Measurements from ENCODE around the gene ZNF335.
"Not testable (repeated sequence)": the region's sequence is repeated elsewhere in the genome, so short reads cannot be mapped to it uniquely, and the experiment has no call there.

Gene ZNF335

DNA sequence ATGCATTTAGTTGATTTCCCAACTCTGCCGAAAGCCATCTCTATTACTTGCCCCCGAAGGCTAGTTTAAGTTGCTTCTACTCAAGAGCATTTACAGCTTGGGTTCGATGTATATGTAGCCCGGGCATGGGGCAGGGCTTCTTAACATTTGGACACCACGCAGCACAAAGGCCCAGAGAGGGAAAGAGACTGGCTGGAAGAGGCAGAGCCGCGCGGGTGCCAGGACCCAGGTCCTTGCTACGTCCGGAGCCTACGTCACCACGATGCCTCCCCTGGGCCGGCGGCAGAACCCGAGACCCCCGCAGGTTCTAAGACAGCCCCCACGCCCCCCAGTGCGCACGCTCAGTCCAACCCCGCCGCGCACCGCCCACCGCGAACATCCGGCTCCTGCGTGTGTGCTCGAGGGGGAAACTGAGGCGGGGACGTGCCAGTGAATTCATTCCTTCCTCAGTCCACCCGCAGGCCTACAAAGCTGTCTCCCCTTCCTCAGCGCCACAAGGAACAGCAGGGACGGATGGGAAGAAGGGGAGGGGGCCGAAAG is 37.9 kb downstream of the ZNF335 start:
- peak in 1 of 2 donors; percentile 41 for DNase-seq

DNA sequence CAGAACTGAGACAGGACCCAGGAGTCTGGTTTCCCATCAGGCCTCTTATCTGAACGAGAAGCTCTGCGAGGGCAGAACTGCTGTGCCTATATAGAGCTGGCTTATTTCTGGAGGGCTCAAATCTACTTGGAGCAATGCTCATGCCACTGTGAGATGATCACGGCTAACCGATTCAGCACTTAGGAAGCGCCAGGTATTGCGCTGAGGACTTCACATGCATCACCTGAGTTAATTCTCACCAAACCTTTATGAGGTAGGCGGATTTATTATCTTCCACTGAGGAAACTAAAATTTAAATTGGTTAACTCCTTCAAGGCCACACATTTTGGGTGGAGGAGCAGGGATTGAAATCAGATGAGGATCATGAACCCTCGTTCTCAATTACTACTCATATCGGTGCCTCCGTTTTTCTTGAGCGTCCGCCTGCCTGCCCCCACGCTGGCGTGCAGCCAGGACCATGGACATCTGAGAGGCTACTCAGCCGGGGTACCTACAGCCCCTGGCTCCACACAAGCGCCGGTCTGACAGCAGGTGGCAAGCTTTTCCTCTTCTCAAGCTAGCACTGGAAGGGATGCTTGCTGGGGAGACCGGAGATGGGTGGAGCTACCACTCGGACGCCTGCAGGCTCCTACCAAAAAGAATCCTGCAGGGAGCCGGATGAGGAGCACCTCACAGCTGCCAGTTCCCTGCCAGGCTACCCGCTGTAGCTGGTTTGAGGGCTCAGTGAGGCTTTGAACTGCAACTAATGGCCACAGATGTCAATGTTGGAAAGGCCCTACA is 38.5 kb downstream of the ZNF335 start:
- DNase-seq, result peak; percentile 61 to 71

DNA sequence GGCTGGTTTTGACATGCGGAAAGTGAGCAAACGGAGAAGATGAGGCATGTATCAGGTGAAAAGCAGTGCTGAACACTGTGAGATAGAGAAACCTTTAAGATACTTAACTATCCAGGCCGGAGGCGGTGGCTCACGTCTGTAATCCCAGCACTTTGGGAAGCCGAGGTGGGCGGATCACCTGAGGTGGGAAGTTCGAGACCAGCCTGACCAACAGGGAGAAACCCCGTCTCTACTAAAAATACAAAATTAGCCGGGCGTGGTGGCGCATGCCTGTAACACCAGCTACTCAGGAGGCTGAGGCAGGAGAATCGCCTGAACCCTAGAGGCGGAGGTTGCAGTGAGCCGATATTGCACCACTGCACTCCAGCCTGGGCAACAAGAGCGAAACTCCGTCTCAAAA is 40.3 kb downstream of the ZNF335 start:
- DNase-seq, result not testable (repeated sequence)

DNA sequence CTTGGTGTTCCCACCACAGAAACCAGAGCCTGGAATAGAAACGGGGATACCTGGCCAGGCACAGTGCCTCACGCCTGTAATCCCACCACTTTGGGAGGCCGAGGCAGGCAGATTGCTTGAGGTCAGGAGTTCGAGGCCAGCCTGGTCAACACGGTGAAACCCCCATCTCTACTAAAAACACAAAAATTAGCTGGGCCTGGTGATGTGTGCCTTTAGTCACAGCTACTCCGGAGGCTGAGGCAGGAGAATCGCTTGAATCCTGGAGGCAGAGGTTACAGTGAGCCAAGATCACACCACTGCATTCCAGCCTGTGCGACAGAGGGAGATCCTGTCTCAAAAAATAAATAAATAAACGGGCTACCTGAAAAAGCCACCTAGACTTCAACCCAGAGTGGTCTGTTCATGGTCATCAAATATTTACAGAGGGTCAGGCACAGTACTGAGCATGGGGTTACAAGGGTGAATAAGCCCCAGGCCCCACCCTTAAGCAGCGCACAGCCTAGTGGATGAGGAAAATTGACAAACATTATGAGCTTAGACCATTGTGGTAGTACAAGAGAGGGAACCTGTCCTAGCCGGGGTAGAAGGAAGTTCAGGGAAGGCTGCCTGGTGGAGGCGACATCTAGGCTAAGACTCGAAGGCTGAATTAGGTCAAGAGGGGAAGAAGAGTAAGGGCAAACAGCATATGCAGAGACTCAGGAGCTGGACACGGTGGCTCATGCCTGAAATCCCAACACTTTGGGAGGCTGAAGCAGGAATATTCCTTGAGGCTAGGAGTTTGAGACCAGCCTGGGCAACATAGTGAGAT is 44.7 kb downstream of the ZNF335 start:
- DNase-seq, result no peak

DNA sequence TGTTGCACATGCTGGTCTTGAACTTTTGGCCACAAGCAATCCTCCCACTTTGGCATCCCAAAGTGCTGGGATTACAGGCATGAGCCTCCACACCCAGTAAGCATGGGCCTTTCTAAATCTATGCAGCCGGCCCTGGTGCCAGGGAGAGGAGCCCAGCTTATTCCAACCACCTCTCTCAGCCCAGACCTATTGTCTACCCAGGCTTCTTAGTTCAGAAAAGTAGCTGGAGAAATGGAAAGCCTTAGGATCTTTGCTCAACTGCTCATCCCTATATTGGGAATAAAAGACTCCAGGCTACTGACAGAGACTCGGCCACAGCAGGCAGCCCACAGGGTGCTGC is 45.3 kb downstream of the ZNF335 start:
- no peak for DNase-seq

DNA sequence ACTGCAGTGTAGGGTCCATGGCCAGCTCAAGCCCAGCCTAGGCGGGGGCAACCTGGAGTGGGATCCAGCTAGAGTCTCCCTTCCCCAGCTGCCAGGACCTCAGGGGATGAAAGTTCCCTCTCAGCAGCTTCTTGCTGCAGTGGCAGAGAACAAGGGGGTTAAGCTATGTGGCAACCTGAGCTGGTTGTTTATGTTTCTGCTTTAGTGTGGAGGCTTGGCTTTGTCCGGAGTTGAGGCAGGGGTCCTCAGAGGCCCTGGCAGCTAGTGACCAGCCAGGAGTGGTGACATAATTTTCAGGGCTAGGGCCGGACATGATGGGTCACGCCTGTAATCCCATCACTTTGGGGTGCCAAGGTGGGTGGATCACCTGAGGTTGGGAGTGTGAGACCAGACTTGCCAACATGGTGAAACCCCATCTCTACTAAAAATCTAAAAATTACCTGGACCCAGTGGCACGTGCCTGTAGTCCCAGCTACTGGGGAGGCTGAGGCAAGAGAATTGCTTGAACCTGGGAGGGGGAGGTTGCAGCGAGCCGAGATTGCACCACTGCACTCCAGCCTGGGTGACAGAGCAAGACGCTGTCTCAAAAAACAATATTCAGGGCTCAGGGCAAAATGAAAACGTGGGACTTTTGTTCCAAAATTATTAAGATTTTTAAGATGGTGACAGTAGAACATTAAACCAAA is 46.0 kb downstream of the ZNF335 start:
- DNase-seq, result no peak

DNA sequence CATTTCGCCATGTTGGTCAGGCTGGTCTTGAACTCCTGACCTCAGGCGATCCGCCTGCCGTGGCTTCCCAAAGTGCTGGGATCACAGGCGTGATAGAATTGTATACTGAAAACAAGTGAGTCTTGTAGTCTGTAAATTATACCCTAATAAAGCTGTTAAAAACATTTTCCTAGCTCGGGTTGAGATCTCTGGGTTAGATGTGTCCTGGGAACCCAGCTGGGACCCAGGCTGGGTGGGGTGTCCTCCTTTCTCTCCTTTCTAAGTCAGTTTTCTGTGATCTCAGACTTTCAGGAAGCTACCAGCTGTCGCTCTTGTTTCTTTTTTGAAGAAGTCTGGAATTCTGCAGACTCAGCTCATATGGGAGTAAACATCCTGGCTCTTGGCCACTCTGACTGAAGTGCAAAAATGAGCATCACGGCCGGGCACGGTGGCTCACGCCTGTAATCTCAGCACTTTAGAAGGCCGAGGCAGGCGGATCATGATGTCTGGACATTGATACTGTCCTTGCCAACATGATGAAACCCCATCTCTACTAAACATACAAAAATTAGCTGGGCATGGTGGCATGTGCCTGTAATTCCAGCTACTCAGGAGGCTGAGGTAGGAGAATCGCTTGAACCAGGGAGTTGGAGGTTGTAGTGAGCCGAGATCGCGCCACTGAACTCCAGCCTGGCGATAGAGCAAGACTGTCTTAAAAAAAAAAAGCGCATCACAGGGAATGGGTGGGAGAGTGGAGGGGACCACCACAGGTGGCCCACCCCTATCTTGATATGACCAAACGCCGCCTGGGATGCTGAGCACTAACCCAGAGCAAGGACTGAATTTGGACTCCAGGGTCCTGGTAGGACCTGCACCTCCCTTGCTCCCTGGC is 47.4 kb downstream of the ZNF335 start:
- DNase-seq, result no peak

DNA sequence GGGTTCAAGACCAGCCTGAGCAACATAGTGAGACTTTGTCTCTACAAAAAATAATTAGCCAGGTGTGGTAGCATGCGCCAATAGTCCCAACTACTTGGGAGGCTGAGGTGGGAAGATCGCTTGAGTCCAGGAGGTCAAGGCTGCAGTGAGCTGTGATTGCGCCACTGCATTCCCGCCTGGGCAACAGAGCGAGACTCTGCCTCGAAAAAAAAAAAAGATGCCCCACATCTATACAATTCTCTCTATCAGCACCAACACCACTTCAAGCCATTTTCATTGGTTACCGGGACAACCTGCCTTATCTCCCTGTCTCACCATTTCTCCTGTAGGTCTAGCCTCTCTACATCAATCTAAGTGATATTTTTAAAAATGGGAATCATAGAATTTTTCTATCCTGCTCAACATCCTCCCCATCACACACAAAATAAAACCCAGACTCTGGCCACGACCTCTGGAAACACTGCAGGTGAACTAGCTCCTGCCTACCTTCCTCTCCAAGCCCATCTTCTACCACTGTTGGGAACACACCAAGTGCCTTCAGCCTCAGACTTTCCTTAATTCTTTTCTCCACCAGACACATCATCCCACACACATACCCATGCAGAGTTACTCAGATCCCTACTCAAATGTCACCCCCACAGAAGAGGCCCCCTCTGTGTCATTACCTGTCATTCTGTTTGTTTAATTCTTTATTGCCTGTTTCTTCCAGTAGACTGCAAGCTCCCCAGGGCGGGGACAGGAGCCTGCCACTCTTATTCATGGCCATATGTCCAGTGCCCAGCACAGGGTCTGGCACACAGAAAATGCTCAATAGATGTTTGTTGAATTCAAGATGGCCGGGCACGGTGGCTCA is 50.4 kb downstream of the ZNF335 start:
- DNase-seq, result no peak

DNA sequence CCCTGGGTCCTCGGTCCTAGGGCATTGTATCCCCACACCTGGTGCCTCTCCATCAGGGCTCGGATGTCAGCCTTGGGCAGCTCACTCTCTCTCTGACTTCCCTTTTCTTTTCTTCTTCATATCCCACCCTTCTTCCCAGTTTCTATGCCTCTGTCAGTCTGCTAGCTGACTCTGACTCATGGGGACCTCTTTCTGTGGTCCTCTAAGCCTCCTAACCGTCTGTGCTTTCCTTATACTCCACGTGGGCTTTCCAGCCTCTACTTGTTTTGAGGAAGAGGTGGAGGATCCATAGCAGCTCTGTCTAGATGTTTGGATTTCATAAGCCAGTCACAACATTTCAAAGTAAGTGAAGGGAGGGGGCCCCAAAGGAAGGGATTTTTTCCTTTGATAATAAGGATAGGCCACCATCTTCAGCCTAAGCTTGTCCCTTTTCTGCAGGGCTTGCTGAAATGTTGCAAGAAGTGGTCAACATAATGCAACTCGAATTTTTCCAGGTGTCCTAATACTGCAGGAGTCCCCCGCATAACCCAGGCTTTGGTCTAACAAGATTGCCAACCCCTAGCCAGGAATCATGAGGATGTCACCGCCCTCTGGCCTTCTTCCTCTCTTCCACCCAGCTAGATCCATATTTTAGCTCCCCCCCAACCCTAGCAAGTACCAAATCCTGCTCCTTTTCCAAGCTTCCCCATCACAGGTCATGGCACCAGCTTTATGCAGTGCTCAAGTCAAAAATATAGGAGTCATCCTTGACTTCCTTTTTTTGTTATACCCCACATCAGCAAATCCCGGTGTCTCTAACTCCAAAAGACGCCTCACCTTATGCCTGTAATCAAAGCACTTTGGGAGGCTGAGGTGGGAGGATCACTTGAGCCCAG is 51.3 kb downstream of the ZNF335 start:
- DNase-seq, result no peak

DNA sequence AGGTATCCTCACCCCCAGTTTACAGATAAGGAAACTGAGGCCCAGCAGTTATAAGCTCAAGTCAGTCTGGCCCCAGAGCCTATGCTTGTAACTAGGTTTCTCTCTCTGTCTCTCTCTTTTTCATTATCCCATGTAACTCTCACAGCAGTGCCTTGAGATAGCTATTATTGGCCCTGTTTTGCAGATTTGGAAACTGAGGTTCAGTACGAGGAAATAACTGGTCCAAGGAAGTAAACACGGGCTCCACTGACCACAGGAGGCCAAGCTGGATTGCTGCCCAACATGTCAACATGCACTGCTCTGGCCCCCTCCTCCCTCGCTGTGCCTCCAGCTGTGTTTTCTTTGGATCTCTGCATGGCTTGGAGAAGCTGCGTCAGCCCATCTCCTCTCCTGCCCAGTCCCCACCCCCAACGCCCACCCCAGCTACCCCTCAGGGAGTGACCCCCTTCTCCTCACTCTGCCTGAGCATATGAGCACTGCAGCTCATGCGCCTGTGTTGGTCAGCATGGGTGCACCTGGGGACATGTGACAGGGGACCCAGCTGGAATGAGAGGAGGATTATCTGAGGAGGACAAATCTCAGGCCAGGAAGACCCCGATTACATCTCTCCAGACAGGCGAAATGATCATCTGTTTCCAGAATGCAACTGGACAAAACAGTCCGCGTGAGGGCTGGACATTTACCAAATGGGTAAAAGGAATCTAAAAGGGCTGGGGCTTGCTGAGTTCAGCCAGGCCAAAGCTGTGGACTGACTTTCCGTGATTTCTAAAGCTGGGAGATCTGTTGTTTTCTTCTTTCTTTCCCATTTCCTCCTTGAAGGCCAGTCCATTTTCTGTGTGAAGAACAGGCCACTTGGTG is 52.2 kb downstream of the ZNF335 start:
- DNase-seq, result no peak

DNA sequence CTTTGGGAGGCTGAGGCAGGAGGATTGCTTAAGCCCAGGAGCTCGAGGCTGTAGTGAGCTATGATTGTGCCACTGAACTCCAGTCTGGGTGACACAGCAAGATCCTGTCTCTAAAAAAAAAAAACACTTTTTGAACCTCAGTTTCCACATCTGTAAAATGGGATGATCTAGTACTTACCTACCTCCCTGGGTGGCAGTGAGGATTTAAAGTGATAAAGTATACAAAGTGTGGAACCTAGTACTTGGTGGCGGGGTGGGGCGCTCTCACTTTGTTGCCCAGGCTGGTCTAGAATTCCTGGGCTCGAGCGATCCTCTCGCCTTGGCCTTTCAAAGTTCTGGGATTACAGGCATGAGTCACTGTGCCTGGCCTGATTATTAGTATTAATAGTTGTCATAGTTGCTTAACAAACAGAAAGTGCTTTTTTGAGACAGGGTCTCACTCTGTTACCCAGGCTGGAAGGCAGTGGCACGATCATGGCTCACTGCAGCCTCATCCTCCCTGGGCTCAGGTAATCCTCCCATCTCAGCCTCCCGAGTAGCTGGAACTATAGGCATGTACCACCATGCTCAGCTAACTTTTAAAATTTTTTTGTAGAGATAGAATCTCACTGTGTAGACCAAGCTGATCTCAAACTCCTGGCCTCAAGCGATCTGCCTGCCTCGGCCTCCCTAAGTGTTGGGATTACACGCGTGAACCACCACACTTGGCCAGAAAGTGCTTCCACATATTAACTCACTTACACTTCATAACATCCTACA is 53.0 kb downstream of the ZNF335 start:
- DNase-seq, result no peak

DNA sequence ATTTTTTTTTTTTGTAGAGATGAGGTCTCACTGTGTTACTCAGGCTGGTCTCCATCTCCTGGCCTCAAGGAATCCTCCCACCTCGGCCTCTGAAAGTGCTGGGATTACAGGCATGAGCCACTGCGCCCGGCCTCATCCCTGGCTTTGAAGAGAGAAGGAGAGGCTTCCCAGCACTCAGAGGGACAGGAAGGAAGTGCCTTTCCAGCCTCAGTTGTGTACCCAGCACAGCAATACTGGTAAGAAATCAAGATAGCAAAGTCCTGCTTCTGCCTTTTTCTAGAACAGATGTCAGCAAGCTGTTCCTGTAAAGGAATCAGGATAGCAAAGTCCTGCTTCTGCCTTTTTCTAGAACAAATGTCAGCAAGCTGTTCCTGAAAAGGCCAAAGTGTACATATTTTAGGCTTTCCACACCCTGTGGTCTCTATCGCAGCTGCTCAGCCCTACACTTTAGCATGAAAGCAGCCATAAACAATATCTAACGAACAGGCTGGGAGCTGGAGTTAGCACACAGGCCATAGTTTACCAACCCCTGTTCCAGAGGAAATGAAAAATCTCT is 53.7 kb downstream of the ZNF335 start:
- no peak for DNase-seq

DNA sequence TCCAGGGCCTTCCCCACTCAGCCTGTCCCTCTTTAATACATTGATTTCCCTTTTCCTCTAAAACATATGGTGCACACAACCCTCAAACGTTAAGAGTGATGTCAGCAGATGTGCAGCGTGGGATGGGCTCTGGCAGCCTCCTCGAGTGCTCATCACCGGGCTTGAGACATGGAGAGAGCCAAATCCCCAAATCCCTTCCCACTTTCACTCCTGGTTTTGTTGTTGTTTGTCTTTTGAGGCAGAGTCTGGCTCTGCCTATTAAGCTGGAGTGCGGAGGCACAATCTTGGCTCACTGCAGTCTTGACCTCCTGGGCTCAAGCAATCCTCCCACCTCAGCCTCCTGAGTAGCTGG is 54.2 kb downstream of the ZNF335 start:
- DNase-seq, result no peak

DNA sequence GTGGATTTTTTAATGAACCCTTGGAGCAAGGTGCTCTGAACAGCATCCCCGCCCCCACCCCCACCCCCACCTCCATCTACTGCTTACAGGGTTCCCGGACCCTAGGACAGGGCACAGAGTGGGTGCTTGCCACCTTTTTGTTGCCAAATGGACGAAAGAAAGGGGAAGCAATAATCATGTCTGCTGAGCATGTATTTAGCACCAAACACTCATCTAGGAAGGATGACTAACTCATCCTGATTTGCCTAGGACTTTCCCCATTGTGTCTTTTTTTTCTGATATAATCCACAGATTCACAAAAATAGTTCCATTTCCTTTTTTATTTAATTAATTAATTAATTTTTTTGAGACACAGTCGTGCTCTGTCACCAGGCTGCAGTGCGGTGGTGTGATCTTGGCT is 58.9 kb downstream of the ZNF335 start:
- DNase-seq, result no peak

DNA sequence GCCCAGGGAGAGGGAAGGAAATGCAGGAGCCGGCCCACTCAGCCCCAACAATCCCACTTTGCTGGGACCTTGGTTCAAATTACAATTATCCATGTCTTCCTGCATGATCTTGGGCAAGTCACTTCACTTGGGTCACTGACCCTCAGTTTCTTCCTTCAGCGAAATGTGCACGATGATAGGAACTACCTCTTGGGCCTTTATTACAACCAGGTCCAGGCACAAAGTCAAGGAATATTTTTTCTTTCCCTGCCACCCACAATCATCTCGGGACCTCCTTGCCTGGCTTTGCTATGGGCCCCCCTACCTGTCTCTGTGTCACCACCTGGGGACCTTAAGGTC is 59.7 kb downstream of the ZNF335 start:
- DNase-seq, result no peak

DNA sequence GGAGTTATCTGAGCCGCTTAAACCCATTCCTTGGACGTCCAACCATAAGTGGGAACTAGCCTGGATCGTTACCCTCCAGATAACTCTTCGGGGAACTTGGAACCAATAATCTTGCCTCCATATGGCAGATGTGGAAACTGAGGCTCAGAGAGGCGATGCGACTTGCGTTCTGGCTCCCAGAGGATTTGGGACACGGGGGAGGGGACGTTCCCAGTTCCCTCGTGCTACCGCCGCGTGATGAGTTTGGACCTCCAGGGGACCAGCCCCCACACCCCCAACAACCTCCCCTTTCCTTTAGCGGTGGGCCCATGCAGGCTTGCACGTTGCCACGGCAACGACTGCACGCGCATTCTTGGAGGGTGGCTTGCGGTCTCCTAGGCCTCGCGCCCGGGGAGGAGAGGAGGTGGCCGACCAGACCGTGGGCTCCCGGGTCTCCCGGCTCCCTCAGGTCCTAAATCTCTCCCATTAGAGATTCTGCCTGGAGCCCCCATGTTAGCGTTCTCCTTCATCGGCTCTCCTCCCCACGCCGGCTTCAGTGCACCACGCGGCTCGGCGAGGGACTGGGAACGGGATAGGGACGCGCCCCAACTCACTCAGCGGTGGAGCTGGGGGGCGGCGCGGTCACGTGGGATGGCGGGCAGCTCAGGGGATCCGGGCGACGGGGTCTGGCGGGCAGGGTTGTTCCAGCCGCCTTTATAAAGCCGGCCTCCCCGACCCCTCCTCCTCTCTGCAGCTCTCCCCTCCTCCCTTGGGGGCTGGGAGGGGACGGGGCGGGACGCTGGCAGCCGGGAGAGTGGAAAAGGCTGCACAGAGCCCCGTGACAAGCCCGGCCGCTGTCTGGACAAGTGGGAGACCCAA is 60.3 kb downstream of the ZNF335 start, which contains the start of gene PLTP:
TSS of gene PLTP (minus strand) at position 670 of the 858 bp plus-strand sequence. CDS start 703 bp downstream, outside the sequence.
- DNase-seq, result peak; percentile 32 to 50

All from CD4-positive, alpha-beta T cell treated with Interferon alpha-2 for 1 hour (primary cell).